ENCODE results near the gene PLCL2.

DNA sequence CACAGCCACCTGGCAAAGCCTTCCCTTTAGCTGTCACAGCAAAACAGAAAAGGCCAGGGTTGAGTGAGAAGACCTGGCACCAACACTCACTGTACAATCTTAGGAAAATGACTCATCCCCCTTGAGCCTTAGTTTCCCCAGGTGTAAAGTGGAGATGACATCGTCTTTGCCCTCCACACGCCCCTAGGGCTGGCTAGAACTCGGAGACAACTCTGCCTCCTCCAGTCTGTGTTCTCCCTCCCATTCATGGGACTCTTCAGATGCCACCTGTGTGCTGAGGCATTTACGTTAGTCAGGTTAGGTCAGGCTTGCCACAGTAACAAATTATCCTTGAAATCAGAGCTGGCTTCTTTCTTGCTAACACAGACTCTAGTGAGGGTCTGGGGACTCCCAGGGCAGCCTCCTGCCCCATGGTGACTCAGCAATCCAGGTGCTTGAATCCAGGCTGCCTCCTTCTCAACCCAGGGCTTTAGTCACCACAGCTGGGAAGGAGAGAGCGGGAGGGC, 252.6 kb downstream of the PLCL2 start:
- TF ChIP-seq, protein P1, sequence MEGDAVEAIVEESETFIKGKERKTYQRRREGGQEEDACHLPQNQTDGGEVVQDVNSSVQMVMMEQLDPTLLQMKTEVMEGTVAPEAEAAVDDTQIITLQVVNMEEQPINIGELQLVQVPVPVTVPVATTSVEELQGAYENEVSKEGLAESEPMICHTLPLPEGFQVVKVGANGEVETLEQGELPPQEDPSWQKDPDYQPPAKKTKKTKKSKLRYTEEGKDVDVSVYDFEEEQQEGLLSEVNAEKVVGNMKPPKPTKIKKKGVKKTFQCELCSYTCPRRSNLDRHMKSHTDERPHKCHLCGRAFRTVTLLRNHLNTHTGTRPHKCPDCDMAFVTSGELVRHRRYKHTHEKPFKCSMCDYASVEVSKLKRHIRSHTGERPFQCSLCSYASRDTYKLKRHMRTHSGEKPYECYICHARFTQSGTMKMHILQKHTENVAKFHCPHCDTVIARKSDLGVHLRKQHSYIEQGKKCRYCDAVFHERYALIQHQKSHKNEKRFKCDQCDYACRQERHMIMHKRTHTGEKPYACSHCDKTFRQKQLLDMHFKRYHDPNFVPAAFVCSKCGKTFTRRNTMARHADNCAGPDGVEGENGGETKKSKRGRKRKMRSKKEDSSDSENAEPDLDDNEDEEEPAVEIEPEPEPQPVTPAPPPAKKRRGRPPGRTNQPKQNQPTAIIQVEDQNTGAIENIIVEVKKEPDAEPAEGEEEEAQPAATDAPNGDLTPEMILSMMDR (IDR thresholded peaks at IDR 0.05; ENCODE audit: low read depth, low read length), result no peak
- TF ChIP-seq EZH2phosphoT487 (IDR thresholded peaks at IDR 0.05; ENCODE audit: low read depth), result no peak
